BE2C (cell line): Measurements from ENCODE around the gene PRKN.

Experiments
- DNase-seq: peaks from one replicate; pipeline ENCODE4 v3.0.0-alpha.2; 2020
- H3K27me3 ChIP-seq: fragments of 250-450 bp; sonication (Bioruptor Pico); 2 replicates; pipeline ENCODE4 v1.5.1; 2020; ENCODE audit warnings: mild to moderate bottlenecking
- H3K36me3 ChIP-seq: fragments of 250-450 bp; sonication (Bioruptor Pico); 2 replicates; pipeline ENCODE4 v1.5.1; 2020; ENCODE audit warnings: mild to moderate bottlenecking
- H3K4me1 ChIP-seq: fragments of 250-450 bp; sonication (Bioruptor Pico); 2 replicates; pipeline ENCODE4 v1.5.1; 2020
- H3K4me3 ChIP-seq: 2 replicates; pipeline ENCODE4 v1.5.1; 2011; ENCODE audit warnings: low read depth, low read length
- H3K9me3 ChIP-seq: fragments of 250-450 bp; sonication (Bioruptor Pico); 2 replicates; pipeline ENCODE4 v1.5.1; 2020
- TF ChIP-seq, protein P1 (sequence below): IDR thresholded peaks from 2 replicates; pipeline ENCODE4 v1.5.1; 2012; ENCODE audit warnings: mild to moderate bottlenecking, low read depth, low read length

The PRKN gene

DNA sequence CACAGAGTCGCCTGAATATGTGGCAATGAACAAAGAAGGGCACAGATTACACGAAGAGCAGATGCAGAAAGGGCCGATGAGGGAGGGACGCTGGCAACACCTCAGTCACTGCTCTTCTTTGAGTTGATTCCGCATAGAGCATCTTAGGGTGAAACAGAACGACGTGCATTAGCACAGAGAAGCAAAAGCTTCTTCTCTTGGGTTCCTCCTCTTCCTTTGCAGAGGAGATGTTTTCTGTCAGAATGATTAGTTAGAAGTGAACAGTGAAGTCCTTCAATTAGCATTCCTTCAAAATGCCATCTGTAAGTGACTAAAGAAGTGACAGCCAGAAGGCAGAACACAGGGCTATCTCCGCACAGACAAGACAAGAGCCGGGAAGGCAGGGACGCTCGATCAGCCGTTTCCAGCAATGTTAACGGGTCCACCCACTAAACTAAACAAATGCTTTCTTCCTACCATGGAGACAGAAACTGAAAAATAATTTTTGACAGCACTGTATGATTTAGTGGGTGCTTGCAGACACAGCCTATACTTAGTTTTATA, 1233.9 kb downstream of the PRKN start:
- Histone ChIP-seq H3K4me3 (no peak overlapping the region), H3K27me3 (no peaks in the 10 kb centered on the region), H3K36me3 (no peaks in the 10 kb centered on the region), H3K4me1 (no peaks in the 10 kb centered on the region), H3K9me3 (no peaks in the 10 kb centered on the region)
- TF ChIP-seq, protein P1, sequence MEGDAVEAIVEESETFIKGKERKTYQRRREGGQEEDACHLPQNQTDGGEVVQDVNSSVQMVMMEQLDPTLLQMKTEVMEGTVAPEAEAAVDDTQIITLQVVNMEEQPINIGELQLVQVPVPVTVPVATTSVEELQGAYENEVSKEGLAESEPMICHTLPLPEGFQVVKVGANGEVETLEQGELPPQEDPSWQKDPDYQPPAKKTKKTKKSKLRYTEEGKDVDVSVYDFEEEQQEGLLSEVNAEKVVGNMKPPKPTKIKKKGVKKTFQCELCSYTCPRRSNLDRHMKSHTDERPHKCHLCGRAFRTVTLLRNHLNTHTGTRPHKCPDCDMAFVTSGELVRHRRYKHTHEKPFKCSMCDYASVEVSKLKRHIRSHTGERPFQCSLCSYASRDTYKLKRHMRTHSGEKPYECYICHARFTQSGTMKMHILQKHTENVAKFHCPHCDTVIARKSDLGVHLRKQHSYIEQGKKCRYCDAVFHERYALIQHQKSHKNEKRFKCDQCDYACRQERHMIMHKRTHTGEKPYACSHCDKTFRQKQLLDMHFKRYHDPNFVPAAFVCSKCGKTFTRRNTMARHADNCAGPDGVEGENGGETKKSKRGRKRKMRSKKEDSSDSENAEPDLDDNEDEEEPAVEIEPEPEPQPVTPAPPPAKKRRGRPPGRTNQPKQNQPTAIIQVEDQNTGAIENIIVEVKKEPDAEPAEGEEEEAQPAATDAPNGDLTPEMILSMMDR = no peak
- DNase-seq = no peak

DNA sequence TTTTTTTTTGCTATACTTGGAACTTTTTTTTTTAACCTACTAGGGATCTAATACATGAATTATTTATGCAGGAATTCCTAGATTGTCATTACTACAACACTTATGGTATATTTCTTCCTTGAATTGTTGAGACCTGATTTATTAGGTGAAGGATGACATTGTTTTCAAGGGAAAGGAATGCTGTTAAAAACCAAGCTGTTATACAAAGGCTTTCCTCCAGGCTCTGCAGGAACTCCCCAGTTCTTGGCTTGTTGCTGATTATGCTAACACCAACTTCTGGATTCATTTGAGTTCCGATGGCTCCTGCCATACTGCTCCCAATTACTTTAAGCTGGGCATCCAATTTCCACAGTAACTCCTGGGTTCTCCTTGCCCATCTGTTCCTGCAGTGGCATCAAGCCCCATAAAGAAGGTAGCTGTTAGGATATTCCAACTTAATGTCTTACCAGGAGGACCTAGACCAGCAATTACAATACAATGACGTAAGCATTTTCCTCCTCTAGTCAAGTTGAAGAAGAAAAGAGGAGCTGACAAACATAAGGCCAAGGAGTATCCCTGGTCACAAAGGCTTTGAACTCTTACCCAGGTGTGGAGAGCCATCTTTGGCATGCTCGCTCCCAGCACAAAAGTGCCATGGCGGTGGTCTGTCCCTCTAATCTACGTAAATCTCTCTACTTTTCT, 1237.8 kb downstream of the PRKN start:
- H3K36me3 ChIP-seq = no peaks in the 10 kb centered on the region

DNA sequence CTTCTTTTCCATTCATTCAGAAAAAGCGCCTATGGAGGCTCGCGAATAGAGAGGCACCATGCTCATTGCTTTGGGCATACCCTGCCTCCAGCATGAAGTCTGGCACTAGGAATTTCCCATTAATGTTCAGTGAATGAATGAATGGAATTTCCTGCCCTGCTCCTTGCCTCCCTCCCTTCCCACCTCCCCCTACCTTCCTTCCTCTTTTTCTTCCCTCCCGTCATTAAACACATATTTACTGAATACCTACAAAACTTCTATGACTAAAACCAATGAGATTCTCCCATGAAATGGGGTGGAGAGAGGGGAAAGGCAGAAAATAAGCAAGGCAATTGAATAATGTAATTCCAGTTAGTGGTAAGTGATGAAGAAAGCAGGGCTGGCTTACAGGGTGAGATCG, 1239.9 kb downstream of the PRKN start:
- Histone ChIP-seq H3K36me3 (no peaks in the 10 kb centered on the region), H3K27me3 (no peaks in the 10 kb centered on the region), H3K9me3 (no peaks in the 10 kb centered on the region), H3K4me3 (no peak overlapping the region), H3K4me1 (peaks cover 6% of the 10 kb centered on the region; the same call in 1 of the 2 replicates)
- no peak for DNase-seq
- TF ChIP-seq, protein P1 = no peak

More for the DNA sequence above, 1237.8 kb downstream of the PRKN start:
- Histone ChIP-seq H3K9me3 (no peaks in the 10 kb centered on the region), H3K27me3 (no peaks in the 10 kb centered on the region), H3K4me1 (peaks cover 6% of the 10 kb centered on the region; the same call in 1 of the 2 replicates), H3K4me3 (no peak overlapping the region)
- TF ChIP-seq, protein P1 = no peak
- DNase-seq = no peak

DNA sequence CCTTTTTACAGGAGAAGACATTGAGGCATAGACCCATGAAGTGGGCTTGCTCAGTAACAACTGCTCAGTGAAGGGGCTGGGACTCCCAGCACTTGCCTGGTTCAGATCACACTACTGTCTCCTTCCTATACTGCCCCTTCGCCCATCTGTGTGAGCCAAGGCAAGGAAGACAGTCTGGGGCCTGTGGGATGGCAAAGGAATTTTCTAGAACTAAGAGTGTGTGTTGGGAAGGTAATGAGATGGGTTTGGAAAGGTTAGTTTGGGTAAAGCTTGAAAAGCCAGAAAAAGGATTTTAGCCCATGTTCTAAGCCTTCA, 1240.4 kb downstream of the PRKN start:
- DNase-seq = no peak
- Histone ChIP-seq H3K4me1 (peaks cover 6% of the 10 kb centered on the region; the same call in 1 of the 2 replicates), H3K4me3 (no peak overlapping the region), H3K27me3 (no peaks in the 10 kb centered on the region), H3K36me3 (no peaks in the 10 kb centered on the region), H3K9me3 (no peaks in the 10 kb centered on the region)
- TF ChIP-seq, protein P1 = no peak

DNA sequence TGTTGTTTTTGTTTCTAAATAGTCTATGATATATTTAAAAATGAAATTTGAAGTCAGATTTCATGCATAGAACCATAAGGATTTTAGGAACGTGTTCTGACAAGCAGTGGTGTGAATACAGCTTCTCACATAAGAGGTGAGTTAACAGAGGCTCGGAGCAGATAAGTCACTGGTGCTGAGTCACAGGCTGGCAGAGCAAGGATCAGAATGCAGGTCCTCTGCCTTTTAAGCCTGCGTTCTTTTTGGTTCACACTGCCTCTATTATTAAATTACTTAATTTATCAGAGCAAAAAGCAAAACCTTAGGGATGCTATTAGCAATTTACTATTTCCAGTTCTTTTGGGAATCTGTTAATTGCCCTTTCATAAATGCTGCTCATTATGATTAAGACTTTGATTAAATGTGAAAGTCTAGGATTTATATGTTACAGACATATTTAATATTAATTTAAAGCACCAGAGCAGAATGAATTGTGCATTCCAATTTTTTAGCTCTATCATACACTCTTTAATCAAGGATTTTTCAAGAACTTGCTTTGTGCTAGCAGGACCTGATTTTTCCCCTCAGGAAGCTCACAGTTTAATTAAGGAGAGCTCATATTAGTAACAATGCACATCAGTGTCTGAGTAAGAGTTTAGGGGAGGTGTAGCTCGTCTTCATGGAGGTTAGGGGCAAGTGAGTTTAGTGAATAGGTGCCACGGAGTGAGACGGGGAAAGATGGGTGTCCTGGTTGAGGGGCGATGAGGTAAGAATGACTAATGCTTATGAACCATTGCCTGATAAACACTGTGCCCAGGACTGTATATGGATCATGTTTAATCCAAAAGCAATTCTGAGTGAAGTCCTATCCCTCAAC, 1241.0 kb downstream of the PRKN start:
- Histone ChIP-seq H3K27me3 (no peaks in the 10 kb centered on the region), H3K36me3 (no peaks in the 10 kb centered on the region), H3K4me3 (no peak overlapping the region), H3K4me1 (peaks cover 6% of the 10 kb centered on the region; the same call in 1 of the 2 replicates), H3K9me3 (no peaks in the 10 kb centered on the region)
- TF ChIP-seq, protein P1 = no peak
- peak; percentile 41 for DNase-seq

DNA sequence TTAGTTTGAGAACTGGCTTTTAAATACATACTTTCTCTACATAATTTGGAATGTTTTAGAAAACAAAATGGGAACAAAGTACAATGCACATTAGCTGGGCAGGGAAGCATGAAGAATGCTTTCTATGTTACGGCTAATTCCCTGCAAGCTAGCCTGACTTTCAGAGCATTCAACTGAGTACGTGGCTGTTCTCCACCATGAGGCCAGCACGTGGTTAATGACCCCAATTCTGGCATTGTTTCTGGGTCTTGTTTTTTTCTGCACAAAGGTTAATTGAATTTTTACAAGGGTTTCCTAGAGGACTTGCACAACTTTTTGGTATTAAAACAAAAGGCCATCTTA, 1245.1 kb downstream of the PRKN start:
- H3K27me3 ChIP-seq = no peaks in the 10 kb centered on the region
- no peak for DNase-seq
- no peaks in the 10 kb centered on the region for H3K36me3 ChIP-seq
- peaks cover 6% of the 10 kb centered on the region; the same call in 1 of the 2 replicates for H3K4me1 ChIP-seq
- no peak overlapping the region for H3K4me3 ChIP-seq
- H3K9me3 ChIP-seq = no peaks in the 10 kb centered on the region
- TF ChIP-seq, protein P1 = no peak
